ENCODE data around the gene GYG2.
"Not testable (repeated sequence)": the region's sequence is repeated elsewhere in the genome, so short reads cannot be mapped to it uniquely, and the experiment has no call there.

Gene GYG2

DNA sequence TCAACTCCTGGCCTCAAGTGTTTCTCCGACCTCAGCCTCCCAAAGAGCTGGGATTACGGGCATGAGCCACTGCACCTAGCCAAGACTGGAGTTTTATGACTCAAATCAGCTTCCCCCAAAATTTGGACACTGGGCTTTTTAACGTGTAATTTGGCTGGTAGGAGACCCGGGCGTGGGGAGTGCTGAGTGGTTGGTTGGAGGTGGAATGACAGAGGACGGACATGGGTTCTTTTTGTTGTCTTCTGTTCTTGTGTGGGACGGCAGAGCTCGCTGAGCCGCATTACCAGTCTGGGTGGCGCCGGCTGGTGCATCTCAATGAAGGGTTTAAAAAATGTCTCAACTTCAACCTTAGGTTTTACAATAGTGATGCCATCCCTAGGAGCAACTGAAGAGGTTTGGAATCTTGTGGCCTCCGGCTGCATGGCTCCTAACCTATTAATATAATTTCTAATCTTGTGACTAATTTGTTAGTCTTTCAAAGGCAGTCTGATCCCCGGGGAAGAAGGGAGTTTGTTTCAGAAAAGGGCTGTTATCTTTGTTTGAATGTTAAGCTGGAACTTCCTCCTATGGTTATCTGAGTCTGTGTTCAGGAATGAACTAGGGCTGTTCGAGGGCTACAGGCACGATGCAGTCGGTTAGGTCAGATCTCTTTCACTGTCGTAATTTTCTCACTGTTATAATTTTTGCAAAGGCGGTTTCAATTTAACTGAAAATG is 26.2 kb upstream of the GYG2 start:
- H3K36me3 Mint-ChIP-seq; H3K27ac Mint-ChIP-seq; H3K4me1 Mint-ChIP-seq; H3K4me3 Mint-ChIP-seq; DNase-seq (ENCODE audit: low spot score in 2 of 2); H3K9me3 Mint-ChIP-seq; ATAC-seq: not testable (repeated sequence)

DNA sequence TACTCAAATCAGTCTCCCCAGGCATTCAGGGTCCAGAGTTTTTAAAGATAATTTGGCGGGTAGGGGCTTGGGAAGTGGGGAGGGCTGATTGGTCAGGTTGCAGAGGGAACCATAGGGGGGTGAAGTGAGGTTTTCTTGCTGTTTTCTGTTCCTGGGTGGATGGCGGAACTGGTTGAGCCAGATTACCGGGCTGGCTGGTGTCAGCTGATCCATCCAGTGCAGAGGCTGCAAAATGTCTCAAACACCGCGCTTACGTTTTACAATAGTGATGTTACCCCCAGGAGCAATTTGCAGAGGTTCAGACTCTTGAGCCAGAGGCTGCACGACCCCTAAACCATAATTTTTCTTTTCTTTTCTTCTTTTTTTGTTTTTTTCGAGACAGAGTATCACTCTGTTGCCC is 25.2 kb upstream of the GYG2 start:
- H3K4me1 Mint-ChIP-seq; H3K36me3 Mint-ChIP-seq; H3K4me3 Mint-ChIP-seq; ATAC-seq; DNase-seq (ENCODE audit: low spot score in 2 of 2); H3K27ac Mint-ChIP-seq; H3K9me3 Mint-ChIP-seq: not testable (repeated sequence)

DNA sequence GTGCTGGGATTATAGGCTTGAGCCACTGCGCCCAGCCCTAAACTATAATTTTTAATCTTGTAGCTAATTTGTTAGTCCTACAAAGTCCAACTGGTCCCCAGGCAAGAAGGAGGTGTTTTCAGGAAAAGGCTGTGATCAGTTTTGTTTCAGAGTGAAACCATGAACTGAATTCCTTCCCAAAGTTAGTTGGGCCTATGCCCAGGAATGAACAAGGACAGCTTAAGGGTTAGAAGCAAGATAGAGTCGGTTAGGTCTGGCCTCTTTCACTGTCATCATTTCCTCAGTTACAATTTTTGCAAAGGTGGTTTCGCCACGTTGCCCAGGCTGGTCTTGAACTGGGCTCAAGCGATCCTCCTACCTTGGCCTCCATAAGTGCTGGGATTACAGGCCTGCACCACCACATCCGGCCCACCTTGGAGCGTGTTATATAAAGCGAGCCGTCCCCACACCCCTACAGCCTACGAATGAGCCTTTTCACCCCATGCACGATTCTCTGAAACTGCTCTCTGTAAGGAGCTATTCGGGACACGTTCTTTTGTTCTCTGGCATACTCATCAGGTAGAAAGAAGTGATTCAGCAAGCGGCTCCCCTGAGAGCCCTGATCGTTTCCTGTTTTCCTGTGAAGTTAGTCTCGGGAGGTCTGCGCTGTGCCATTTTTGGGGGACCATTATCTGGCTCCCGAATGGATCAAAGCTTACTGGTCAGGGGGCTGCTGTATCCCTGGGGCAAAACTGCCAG is 24.5 kb upstream of the GYG2 start:
- H3K4me1 Mint-ChIP-seq; ATAC-seq; H3K36me3 Mint-ChIP-seq; H3K27ac Mint-ChIP-seq; H3K4me3 Mint-ChIP-seq; H3K9me3 Mint-ChIP-seq; DNase-seq (ENCODE audit: low spot score in 2 of 2): not testable (repeated sequence)

DNA sequence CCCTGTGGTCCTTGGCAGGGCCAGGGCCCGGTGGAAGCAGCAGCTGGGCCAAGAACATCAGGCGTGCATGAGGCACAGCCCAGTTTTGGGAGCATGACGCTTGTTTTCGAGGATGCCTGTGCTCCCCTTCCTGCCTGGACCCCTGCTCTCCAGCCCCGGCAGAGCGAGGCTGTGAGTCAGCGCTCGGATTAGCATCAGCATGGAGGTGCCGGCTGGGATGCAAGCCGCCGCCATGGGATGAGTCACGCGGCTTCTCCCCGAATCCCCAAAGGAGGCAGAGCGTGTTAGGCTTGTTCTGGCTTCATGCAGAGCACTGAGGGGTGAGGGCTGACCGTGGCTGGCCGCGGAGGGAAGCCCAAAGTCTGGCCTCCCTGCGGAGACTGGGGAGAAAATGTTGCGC is 23.9 kb upstream of the GYG2 start:
- ATAC-seq, H3K27ac Mint-ChIP-seq, H3K9me3 Mint-ChIP-seq: not testable (repeated sequence)

DNA sequence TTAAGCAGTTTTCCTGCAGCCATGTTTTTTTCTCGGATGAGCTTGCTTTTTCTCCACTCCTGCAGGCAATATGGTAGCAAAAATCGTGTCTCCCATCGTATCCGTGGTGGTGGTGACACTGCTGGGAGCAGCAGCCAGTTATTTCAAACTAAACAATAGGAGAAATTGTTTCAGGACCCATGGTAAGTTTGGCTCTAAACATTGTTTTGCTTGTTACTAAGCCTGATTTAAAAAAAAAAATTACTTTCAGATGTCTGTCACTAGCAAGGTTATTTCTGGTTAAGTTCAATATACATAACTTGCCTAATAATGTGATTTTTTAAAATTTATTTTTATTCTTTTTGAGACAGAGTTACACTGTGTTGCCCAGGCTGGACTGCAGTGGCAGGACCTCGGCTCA is 17.5 kb upstream of the GYG2 start:
- no peaks in the 10 kb centered on the region for H3K9me3 Mint-ChIP-seq
- no peaks in the 10 kb centered on the region for H3K36me3 Mint-ChIP-seq
- H3K4me1 Mint-ChIP-seq = no peaks in the 10 kb centered on the region
- no peak for ATAC-seq
- no peak for DNase-seq (ENCODE audit: low spot score in 2 of 2)
- H3K4me3 Mint-ChIP-seq = no peak overlapping the region
- no peak overlapping the region for H3K27ac Mint-ChIP-seq

More for the DNA sequence above, 23.9 kb upstream of the GYG2 start:
- not testable (repeated sequence) for DNase-seq (ENCODE audit: low spot score in 2 of 2); H3K36me3 Mint-ChIP-seq; H3K4me3 Mint-ChIP-seq; H3K4me1 Mint-ChIP-seq

DNA sequence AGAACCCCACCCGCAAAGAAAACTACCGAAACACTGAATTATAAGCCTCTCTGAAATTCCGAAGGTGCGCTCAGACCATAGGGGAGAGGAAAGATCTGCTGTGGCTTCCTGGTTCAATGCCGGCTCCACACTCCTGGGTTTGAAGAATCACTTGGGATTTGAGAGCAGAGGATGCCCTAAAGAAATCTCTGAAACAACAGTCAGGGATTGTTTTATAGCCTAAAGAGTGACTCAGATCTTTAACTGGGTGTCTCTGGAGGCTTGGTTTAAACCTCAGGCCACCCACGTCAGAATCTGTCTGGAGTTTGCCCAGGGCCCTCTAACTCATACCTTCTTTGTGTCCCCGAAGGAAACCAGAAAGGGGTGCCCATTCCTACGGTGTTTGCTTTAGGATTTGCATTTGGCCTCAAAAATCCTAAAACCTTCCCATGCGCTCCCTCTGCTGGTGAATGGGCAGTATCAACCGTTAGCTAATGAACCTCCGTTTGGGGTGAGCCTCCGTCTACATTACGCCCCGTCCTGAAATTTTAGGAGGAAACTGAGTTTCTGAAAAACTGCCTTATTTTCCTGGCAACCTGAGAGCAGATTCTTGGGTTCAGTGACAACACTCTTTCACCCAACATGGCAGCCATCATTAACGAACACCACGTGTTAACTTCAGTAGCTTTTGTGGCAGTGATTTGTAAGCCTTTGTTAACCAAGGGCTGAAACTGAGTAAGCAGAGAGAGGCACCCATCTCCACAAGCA is 16.4 kb upstream of the GYG2 start:
- DNase-seq (ENCODE audit: low spot score in 2 of 2) (peak; percentile 3 to 53), ATAC-seq (peak; percentile 72)
- not testable (repeated sequence) for H3K27ac Mint-ChIP-seq, H3K9me3 Mint-ChIP-seq, H3K36me3 Mint-ChIP-seq, H3K4me1 Mint-ChIP-seq
- peak overlapping the region; percentile 30 for H3K4me3 Mint-ChIP-seq

DNA sequence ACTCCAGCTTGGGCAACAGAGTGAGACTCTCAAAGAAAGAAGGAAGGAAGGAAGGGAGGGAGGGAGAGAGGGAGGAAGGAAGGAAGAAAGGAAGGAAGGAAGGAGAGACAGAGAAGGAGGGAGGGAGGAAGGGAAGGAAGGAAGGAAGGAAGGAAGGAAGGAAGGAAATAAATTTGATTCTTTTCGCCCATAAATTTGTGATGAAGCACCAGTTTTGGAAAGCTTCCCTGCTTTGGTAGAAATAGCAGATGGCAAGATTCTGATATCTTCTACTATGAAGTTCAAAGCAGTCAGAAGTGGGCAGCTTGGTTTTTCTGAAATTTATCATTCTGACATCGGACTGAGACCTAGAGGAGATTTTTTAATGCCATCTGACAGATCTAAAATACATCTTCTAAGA is 11.7 kb upstream of the GYG2 start:
- Mint-ChIP-seq H3K4me1 (no peaks in the 10 kb centered on the region), H3K27ac (no peak overlapping the region), H3K9me3 (no peaks in the 10 kb centered on the region), H3K36me3 (no peaks in the 10 kb centered on the region), H3K4me3 (no peak overlapping the region)
- DNase-seq (ENCODE audit: low spot score in 2 of 2) (no peak), ATAC-seq (no peak)

DNA sequence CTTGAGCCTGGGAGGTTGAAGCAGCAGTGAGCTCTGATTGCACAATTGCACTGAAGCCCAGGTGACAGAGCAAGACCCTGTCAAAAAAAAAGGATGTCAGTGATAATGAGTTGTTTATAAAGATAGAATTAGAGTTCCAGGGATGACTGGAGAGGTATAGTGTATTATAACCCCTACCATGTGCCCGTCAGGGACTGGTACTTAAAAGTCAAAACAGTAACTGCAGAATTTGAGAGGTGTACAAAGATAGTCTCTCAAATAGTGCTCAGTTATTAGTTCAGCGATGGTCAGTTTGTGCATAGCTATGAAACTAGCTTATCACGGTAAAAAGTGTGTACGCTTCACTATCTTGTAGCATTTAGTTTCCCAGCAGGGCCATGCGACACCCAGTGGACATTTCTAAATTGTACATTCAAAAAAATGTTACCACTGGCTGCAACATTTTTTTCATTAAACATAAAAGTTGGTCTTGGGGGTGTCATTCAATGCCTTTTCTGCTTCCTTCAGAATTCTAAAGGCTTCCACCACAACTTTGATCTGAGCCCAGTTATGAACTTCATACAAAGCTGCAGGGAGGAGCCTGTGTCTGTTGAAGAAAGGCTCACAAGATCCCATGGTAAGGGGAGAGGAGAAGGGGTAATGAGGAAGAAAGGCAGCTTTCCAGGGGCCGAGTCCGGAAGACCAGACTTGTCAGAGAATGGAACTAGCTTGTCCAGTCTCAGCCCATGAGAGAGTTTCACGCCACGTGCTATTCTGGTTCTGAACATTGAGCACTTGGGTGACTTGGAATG is 9.2 kb upstream of the GYG2 start:
- Mint-ChIP-seq H3K4me1 (no peaks in the 10 kb centered on the region), H3K27ac (no peak overlapping the region), H3K9me3 (no peaks in the 10 kb centered on the region)

DNA sequence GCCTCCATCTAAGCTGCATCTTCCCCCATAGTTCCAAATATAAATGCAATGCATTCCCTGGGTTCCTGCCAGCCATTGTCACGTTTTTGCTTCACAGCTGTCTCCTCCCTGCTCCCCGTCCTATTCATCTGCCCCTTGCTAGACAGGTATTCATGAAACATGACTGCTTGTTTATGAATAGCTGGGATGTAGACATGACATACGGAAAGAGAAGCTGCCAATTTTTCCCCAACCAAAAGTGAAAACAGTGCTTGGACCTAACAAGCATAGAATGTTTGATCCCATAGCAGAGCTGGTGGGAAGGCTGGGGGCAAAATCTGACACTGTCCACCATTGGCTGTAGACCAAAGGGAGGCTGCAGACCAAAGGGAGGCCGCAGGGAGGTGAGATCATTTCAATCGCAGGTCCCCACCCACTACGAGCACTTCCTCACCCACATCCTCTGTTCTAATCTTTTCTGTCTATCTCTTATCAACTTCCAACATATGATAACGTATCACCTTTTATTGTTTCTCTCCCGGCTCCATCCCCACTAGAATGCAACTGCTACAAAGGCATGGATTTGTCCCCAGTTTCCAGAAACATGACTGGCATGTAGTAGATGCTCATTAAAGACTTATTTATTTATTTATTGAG is 8.5 kb upstream of the GYG2 start:
- Mint-ChIP-seq H3K4me1 (no peaks in the 10 kb centered on the region), H3K36me3 (no peaks in the 10 kb centered on the region), H3K9me3 (no peaks in the 10 kb centered on the region), H3K27ac (no peak overlapping the region), H3K4me3 (no peak overlapping the region)
- DNase-seq (ENCODE audit: low spot score in 2 of 2) = no peak
- no peak for ATAC-seq

More for the DNA sequence above, 9.2 kb upstream of the GYG2 start:
- DNase-seq (ENCODE audit: low spot score in 2 of 2) (no peak), ATAC-seq (no peak)
- Mint-ChIP-seq H3K36me3 (no peaks in the 10 kb centered on the region), H3K4me3 (no peak overlapping the region)

DNA sequence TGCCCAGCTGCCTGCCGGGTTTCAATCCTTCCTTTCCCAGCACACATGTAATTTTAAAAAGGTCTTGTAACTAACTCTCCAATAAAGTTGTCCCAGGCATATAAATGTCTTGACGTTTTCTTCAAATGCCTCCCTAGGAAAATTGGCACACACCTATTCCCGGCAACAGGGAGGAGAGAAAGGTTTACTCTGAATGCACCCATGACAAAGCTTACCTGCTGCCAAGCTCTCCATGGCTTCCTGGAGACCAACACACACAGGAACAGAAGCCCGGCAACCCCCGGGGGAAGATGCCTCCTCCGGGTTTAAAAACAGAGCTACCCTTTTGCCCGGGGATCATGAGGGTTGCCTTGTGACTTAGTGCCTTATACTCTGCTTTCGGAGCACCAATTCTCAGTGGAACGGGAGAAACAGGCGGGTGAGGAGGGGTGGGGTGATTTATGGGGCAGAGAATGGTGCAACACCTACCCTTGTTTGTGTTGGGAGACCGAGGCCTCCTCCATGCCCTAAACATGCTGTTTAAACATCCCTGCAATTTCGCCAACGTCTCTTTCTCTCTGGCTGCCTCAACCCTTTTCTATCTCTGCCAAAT is 4.8 kb upstream of the GYG2 start:
- no peak for DNase-seq (ENCODE audit: low spot score in 2 of 2)
- no peak overlapping the region for H3K27ac Mint-ChIP-seq

DNA sequence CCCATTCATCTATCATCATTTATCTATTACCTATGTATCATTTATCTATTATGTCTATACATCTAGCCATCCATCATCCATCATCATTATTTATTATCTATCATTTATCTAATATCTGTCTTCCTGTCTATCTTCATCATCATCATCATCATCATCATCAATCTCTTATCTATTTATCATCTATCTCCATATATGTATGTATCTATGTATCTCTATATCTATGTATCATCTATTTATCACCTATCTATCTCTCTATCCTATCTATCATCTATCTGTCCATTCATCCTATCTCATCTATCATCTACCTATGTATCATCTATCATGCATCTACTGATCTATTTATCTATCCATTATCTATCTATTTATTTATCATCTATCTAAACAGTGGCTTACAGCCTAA is 3.8 kb upstream of the GYG2 start:
- no peak for DNase-seq (ENCODE audit: low spot score in 2 of 2)
- no peak overlapping the region for H3K27ac Mint-ChIP-seq

More for the DNA sequence above, 4.8 kb upstream of the GYG2 start:
- Mint-ChIP-seq H3K4me1 (no peaks in the 10 kb centered on the region), H3K4me3 (no peak overlapping the region), H3K36me3 (no peaks in the 10 kb centered on the region), H3K9me3 (no peaks in the 10 kb centered on the region)
- no peak for ATAC-seq

DNA sequence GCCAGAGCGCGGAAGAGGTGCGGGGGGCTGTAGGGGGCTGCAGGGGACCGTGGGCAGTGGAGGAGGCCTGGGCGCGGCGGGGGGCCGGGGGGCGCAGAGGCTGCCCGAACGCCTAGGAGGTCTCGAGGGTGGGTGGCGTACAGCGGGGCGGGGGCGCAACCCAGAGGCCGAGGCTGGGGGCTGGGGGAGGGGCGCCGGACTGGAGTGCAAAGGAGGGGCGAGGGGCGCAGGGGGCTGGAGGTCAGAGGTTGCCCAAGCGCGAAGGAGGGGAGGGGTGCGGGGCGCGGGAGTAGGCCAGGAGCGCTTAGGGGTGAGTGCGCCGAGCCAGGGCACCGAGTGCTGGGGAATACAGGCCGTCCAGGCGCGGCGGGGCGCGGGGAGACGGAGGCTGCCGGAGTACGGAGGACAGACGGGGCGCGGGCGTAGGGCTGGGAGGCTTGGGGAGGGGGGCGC is 255 bp downstream of the GYG2 start:
- H3K4me1 Mint-ChIP-seq = no peaks in the 10 kb centered on the region
- no peak overlapping the region for H3K4me3 Mint-ChIP-seq
- no peak for ATAC-seq
- no peak overlapping the region for H3K27ac Mint-ChIP-seq
- DNase-seq (ENCODE audit: low spot score in 2 of 2) = no peak
- no peaks in the 10 kb centered on the region for H3K9me3 Mint-ChIP-seq
- no peaks in the 10 kb centered on the region for H3K36me3 Mint-ChIP-seq

More for the DNA sequence above, 3.8 kb upstream of the GYG2 start:
- H3K9me3 Mint-ChIP-seq = no peaks in the 10 kb centered on the region
- H3K4me1 Mint-ChIP-seq = no peaks in the 10 kb centered on the region
- H3K36me3 Mint-ChIP-seq = no peaks in the 10 kb centered on the region
- H3K4me3 Mint-ChIP-seq = no peak overlapping the region
- no peak for ATAC-seq

DNA sequence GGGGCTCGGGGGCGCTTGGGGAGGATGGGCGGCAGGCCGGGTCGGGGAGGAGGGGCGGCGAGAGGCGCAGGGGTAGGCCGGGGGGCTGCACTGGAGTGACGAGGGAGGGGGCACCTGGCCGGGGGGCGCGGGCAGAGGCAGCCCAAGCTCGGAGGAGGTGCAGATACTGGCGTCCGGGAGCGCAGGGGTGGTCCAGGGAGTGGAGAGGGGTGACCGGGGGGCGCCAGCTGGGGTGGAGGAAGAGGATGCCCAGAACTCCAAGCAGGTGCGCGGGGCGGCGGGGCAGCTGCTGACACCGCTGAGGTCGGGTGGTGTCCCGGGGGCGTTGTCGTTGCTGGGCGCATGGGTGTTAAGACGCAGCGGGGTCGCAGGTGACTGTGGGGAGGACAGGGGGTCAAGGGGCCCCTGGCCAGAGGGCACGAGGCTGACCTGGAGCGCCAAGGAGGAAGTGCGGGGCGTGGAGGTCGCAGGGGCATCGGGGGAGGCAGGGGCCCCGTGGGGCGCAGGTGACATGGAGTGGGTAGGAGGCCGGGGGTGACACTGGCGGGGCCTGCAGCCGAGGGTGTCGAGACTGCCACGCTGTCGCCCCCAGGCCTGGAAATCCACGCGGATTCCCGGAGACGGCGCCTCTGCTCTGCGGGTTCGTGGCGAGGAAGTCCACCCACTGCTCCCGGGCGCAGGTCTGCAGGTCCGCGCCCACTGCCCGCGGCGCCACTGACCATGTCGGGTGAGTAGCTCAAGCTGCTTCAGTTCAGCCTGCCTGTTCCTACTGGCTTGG is 928 bp downstream of the GYG2 start:
- ATAC-seq (no peak), DNase-seq (ENCODE audit: low spot score in 2 of 2) (no peak)
- Mint-ChIP-seq H3K9me3 (no peaks in the 10 kb centered on the region), H3K4me1 (no peaks in the 10 kb centered on the region), H3K27ac (no peak overlapping the region), H3K36me3 (no peaks in the 10 kb centered on the region), H3K4me3 (no peak overlapping the region)
